K562 (cell line): ENCODE data around the gene ZSCAN29. TPM values are rescaled to one million over a fixed set of nuclear protein-coding genes. Genes with fewer than 3 reads are reported as not detected.

ENCODE experiments used
- ATF6 ChIP-seq: sonication (generic); formaldehyde crosslinking; IDR thresholded peaks from 2 replicates; pipeline ENCODE4 v1.4.0; 2020; ENCODE audit warnings: mild to moderate bottlenecking, missing genetic modification reagents
- C11orf30 ChIP-seq: fragments of 450-650 bp; IDR thresholded peaks from 2 replicates; pipeline ENCODE4 v1.6.1; 2016; ENCODE audit warnings: low read depth, mild to moderate bottlenecking
- CBX5 ChIP-seq: IDR thresholded peaks from 2 replicates; pipeline ENCODE4 v1.6.1; 2014; ENCODE audit warnings: low read depth, borderline replicate concordance
- DPF2 ChIP-seq: fragments of 450-650 bp; IDR thresholded peaks from 2 replicates; pipeline ENCODE4 v1.6.1; 2016
- ESRRB ChIP-seq: fragments of 250-450 bp; sonication (Bioruptor Pico); IDR thresholded peaks from 2 replicates; pipeline ENCODE4 v1.5.0; 2020; ENCODE audit warnings: mild to moderate bottlenecking, moderate library complexity, borderline replicate concordance
- HLTF ChIP-seq: fragments of 450-650 bp; IDR thresholded peaks from 2 replicates; pipeline ENCODE4 v1.6.1; 2016
- NCOA4 ChIP-seq: fragments of 450-650 bp; IDR thresholded peaks from 2 replicates; pipeline ENCODE4 v1.6.1; 2018; ENCODE audit warnings: mild to moderate bottlenecking; ENCODE audit not compliant: partially characterized antibody
- NCOR1 ChIP-seq: fragments of 450-650 bp; IDR thresholded peaks from 2 replicates; pipeline ENCODE4 v1.6.1; 2016; ENCODE audit warnings: mild to moderate bottlenecking, moderate library complexity
- NR3C1 ChIP-seq: sonication (generic); formaldehyde crosslinking; IDR thresholded peaks from 2 replicates; pipeline ENCODE4 v1.8.1; 2022; ENCODE audit warnings: missing genetic modification reagents
- NRF1 ChIP-seq, 2 experiments: fragments of 450-650 bp; IDR thresholded peaks in 1 of 2; conservative IDR thresholded peaks in 1 of 2; 2 replicates each; pipeline ENCODE4 v1.6.1; 2014; ENCODE audit warnings: mild to moderate bottlenecking in 2 of 2
- POLR3A ChIP-seq: IDR thresholded peaks from 2 replicates; pipeline ENCODE4 v1.6.1; 2011; ENCODE audit warnings: borderline replicate concordance, mild to moderate bottlenecking, moderate library complexity; ENCODE audit not compliant: insufficient read length, insufficient read depth; ENCODE audit errors: extremely low read depth
- RERE ChIP-seq: sonication (generic); formaldehyde crosslinking; IDR thresholded peaks from 2 replicates; pipeline ENCODE4 v1.8.0; 2023; ENCODE audit warnings: missing genetic modification reagents, mild to moderate bottlenecking, borderline replicate concordance
- SMAD3 ChIP-seq: fragments of 450-650 bp; formaldehyde crosslinking; conservative IDR thresholded peaks from 2 replicates; pipeline ENCODE4 v1.4.0; 2020; ENCODE audit warnings: mild to moderate bottlenecking
- SMC3 ChIP-seq: conservative IDR thresholded peaks from 2 replicates; pipeline ENCODE4 v1.6.1; 2011; ENCODE audit warnings: low read depth, low read length, improper control_type of control experiment; ENCODE audit not compliant: insufficient read depth
- TCFL5 ChIP-seq: fragments of 250-450 bp; sonication (Bioruptor Pico); conservative IDR thresholded peaks from 2 replicates; pipeline ENCODE4 v1.6.1; 2021; ENCODE audit warnings: mild to moderate bottlenecking, moderate library complexity, matching md5 sums
- TFE3 ChIP-seq: fragments of 450-650 bp; formaldehyde crosslinking; IDR thresholded peaks from 2 replicates; pipeline ENCODE4 v1.4.0; 2020; ENCODE audit warnings: mild to moderate bottlenecking, mixed read lengths
- ZKSCAN8 ChIP-seq: fragments of 200-800 bp; sonication (Bioruptor generic); IDR thresholded peaks from 2 replicates; pipeline ENCODE4 v1.6.1; 2016; ENCODE audit warnings: missing genetic modification characterization, missing compliant biosample characterization
- ZNF124 ChIP-seq: sonication (generic); formaldehyde crosslinking; IDR thresholded peaks from 2 replicates; pipeline ENCODE4 v1.8.1; 2022; ENCODE audit warnings: missing genetic modification reagents
- ZNF354B ChIP-seq: fragments of 250-450 bp; sonication (Bioruptor Pico); IDR thresholded peaks from 2 replicates; pipeline ENCODE4 v1.4.0; 2020
- polyA plus RNA-seq, 8 experiments: library from polyadenylated mRNA; depleted of rRNA in 4 of 8; stranded (reverse) in 5 of 8; unstranded in 3 of 8; fragments of >200 nt; fragmentation: Nextera tagmentation in 2 of 8; fragmentation: Illumina TruSeq in 1 of 8; extraction: Ambion mirVana in 2 of 8; extraction: Trizol in 1 of 8; gene quantifications; 2 replicates each; pipeline versions ENCODE4 v1.2.1 to v1.2.3, GENCODE V29; 2011 to 2014; ENCODE audit warnings: inconsistent platforms in 1 of 8, missing spikeins in 1 of 8
- total RNA-seq, 7 experiments: library from RNA; depleted of rRNA in 6 of 7; stranded (reverse); fragments of >200 nt in 6 of 7; fragmentation: Illumina TruSeq in 2 of 7; extraction: Trizol in 2 of 7; gene quantifications; 2 replicates each; pipeline versions ENCODE4 v1.2.1 to v1.2.3, GENCODE V29; 2011 to 2021; ENCODE audit warnings: low replicate concordance in 1 of 7

The ZSCAN29 gene
- total and polyA plus RNA-seq, 9 of the 15 experiments (the other 6 are each of a cell fraction or from before 2014, with no cell fraction given) = 2.5 to 28.6 (median 19.7) TPM

DNA sequence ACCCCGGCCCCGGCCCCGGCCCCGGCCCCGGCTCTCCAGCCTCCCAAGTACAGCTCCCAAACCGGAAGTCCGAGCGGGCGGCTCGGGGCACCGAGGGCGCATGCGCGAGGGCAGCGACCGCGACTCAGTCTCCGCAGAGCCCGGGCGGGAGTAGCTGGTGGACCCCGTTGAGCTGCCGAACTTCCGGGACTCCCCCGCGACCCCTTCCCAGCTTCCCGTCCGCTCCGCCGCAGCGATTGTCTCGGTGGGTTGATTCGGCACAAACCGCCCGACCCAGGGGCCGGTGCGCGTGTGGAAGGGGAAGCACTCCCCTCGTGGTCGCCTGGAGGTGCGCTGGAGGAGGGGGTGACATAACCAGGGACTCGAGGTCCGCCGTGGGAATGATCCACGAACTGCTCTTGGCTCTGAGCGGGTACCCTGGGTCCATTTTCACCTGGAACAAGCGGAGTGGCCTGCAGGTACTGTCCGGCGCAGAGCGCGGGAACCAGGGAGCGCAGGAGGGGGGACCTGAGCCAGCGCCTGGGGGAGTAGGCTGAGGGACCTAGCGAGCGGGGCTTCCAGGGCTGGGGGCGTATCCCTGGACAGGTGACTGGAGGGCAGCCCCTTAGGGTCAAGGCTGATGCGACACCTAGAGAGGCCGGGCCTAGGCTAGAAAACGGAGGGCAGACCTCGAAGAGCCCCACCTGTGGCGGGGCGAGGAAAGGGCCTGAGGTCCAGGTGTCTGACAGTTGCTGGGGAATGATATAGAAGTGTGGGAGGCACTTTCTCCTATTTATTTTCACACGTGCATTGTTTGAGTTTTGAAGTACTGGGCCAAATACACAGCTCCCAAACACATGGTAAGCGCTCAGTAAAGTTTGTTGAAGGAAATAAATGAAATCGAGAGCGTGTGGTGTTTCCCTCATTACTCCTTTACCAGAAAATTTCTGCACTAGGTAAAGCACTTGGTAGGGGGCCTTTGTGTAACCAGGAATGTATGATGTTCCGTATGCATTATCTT is at the start of gene ZSCAN29, which contains the start of gene TUBGCP4 (continued):
- TF ChIP-seq SMAD3 (no peak), RERE (no peak), TCFL5 (CRISPR knock-in tag) (no peak), ZNF354B (CRISPR knock-in tag) (no peak), ESRRB (no peak), POLR3A (no peak), ZNF124 (no peak), CBX5 (no peak), DPF2 (peak; percentile 38; the same call in 1 of the 2 replicates), C11orf30 (peak; percentile 19), NR3C1 (CRISPR knock-in tag) (no peak), TFE3 (CRISPR knock-in tag) (no peak), NRF1 (conservative IDR thresholded peaks at IDR 0.05 in 1 of 2, IDR thresholded peaks at IDR 0.05 in 1 of 2) (peak; percentile 92 to 93), SMC3 (0 out of 2 replicates have a peak, but pooled peaks have one; percentile 7), NCOA4 (no peak), HLTF (0 out of 2 replicates have a peak, but pooled peaks have one; percentile 33), ZKSCAN8 (CRISPR knock-in tag) (no peak), ATF6 (CRISPR knock-in tag) (0 out of 2 replicates have a peak, but pooled peaks have one; percentile 16), NCOR1 (no peak)
